GM23338 (cell line): ENCODE data around the gene DDX27.
A peak's percentile ranks its signal among the peaks of the same experiment; 100 is the strongest.

Source experiments
- CREB1 ChIP-seq: fragments of 250-450 bp; sonication (Bioruptor Pico); IDR thresholded peaks from 2 replicates; pipeline ENCODE4 v1.5.0; 2020; ENCODE audit warnings: low read depth, mild to moderate bottlenecking, moderate library complexity
- CTCF ChIP-seq, 2 experiments: fragments of 200-600 bp in 1 of 2; sonication (generic) in 1 of 2; conservative IDR thresholded peaks; 2 replicates each; pipeline versions ENCODE4 v1.5.1 to v1.6.1; 2016 to 2017; ENCODE audit warnings: antibody characterized with exemption in 2 of 2, low read depth in 2 of 2, mild to moderate bottlenecking in 2 of 2, moderate library complexity in 1 of 2
- EZH2 ChIP-seq: fragments of 200-600 bp; sonication (generic); IDR thresholded peaks from one replicate; pipeline ENCODE4 v1.8.0; 2017; ENCODE audit warnings: antibody characterized with exemption, mild to moderate bottlenecking, low read depth; ENCODE audit not compliant: unreplicated experiment
- EZH2phosphoT487 ChIP-seq: fragments of 200-600 bp; sonication (generic); IDR thresholded peaks from one replicate; pipeline ENCODE4 v1.8.1; 2018; ENCODE audit warnings: antibody characterized with exemption; ENCODE audit not compliant: unreplicated experiment
- JUNB ChIP-seq: IDR thresholded peaks from one replicate; pipeline ENCODE4 v1.6.1; 2016; ENCODE audit warnings: antibody characterized with exemption; ENCODE audit not compliant: unreplicated experiment
- POLR2AphosphoS5 ChIP-seq: IDR thresholded peaks from 2 replicates; pipeline ENCODE4 v1.6.1; 2016; ENCODE audit warnings: antibody characterized with exemption, low read depth
- REST ChIP-seq: IDR thresholded peaks from one replicate; pipeline ENCODE4 v1.6.1; 2018; ENCODE audit warnings: antibody characterized with exemption; ENCODE audit not compliant: unreplicated experiment
- STAT1 ChIP-seq: IDR thresholded peaks from one replicate; pipeline ENCODE4 v1.6.1; 2016; ENCODE audit warnings: antibody characterized with exemption; ENCODE audit not compliant: unreplicated experiment
- ZNF462 ChIP-seq: fragments of 250-450 bp; sonication (Bioruptor Pico); IDR thresholded peaks from 2 replicates; pipeline ENCODE4 v1.5.0; 2020; ENCODE audit warnings: mild to moderate bottlenecking, moderate library complexity

GRCh38 chr20:49283176-49283702 lies 64.0 kb downstream of the DDX27 start:
- TF ChIP-seq JUNB (no peak), EZH2phosphoT487 (no peak), EZH2 (no peak), CTCF (conservative IDR thresholded peaks at IDR 0.05; ENCODE audit: low read depth in 2 of 2) (no peak), STAT1 (no peak), POLR2AphosphoS5 (peak; percentile 44), REST (no peak), CREB1 (CRISPR knock-in tag) (no peak), ZNF462 (CRISPR knock-in tag) (no peak)
